ENCODE data around the gene CIZ1.
"Not testable (repeated sequence)": the region's sequence is repeated elsewhere in the genome, so short reads cannot be mapped to it uniquely, and the experiment has no call there.

Gene CIZ1

GRCh38 chr9:128191406-128192046, at the start of gene CIZ1:
Gene CIZ1, minus strand, starts transcription at chr9:128191572. Its CDS starts 715 bp downstream, at chr9:128190857.
- DNase-seq = peak; percentile 84

- DNase-seq = no peak
Measured at GRCh38 chr9:128233817-128234406, 42.5 kb upstream of the CIZ1 start.

- no peak for DNase-seq
Measured at GRCh38 chr9:128232528-128233428, 41.4 kb upstream of the CIZ1 start.

- DNase-seq = no peak
Measured at GRCh38 chr9:128231638-128232527, 40.5 kb upstream of the CIZ1 start.

- not testable (repeated sequence) for DNase-seq
Measured at GRCh38 chr9:128230897-128231296, 39.5 kb upstream of the CIZ1 start.

GRCh38 chr9:128226412-128226801, 35.0 kb upstream of the CIZ1 start:
- DNase-seq = no peak

- DNase-seq = no peak
Measured at GRCh38 chr9:128225770-128226411, 34.5 kb upstream of the CIZ1 start.

GRCh38 chr9:128224877-128225276, 33.5 kb upstream of the CIZ1 start:
- no peak for DNase-seq

GRCh38 chr9:128222880-128223670, 31.7 kb upstream of the CIZ1 start:
- no peak for DNase-seq

- DNase-seq = no peak
Measured at GRCh38 chr9:128222026-128222425, 30.7 kb upstream of the CIZ1 start.

- no peak for DNase-seq
Measured at GRCh38 chr9:128219831-128220230, 28.5 kb upstream of the CIZ1 start.

- DNase-seq = peak; percentile 97
Measured at GRCh38 chr9:128218518-128219389, 27.4 kb upstream of the CIZ1 start.

- no peak for DNase-seq
Measured at GRCh38 chr9:128218172-128218517, 26.8 kb upstream of the CIZ1 start.

GRCh38 chr9:128216781-128217553, 25.6 kb upstream of the CIZ1 start:
- no peak for DNase-seq

- no peak for DNase-seq
Measured at GRCh38 chr9:128215491-128216409, 24.4 kb upstream of the CIZ1 start.

- no peak for DNase-seq
Measured at GRCh38 chr9:128214571-128215490, 23.5 kb upstream of the CIZ1 start.

- DNase-seq = no peak
Measured at GRCh38 chr9:128213746-128214497, 22.6 kb upstream of the CIZ1 start.
